BJ (cell line): ENCODE data around the gene ATP10B. TPM values are rescaled to one million over a fixed set of nuclear protein-coding genes. Genes with fewer than 3 reads are reported as not detected.

Experiments used
- CTCF ChIA-PET: fragments of 350-600 bp; formaldehyde crosslinking; extraction: SDS; loops from one replicate; lab custom pipeline; 2021; ENCODE audit warnings: antibody characterized with exemption, inconsistent platforms; lab: Yijun Ruan, JAX
- POLR2A ChIA-PET: fragments of 300-600 bp; sonication (Branson Sonifier 250); formaldehyde crosslinking; extraction: SDS; loops from one replicate; lab custom pipeline; 2021; ENCODE audit warnings: antibody characterized with exemption; lab: Charles Lee
- DNase-seq: peaks from one replicate; pipeline ENCODE4 v3.0.0-alpha.2; 2011; ENCODE audit warnings: low read depth
- H3K27me3 ChIP-seq: 2 replicates; pipeline ENCODE4 v1.6.0; 2011; ENCODE audit warnings: low read length; ENCODE audit not compliant: control insufficient read depth, insufficient read depth
- H3K36me3 ChIP-seq: 2 replicates; pipeline ENCODE4 v1.5.1; 2011; ENCODE audit warnings: low read length; ENCODE audit not compliant: control insufficient read depth, insufficient read depth
- H3K4me3 ChIP-seq: 2 replicates; pipeline ENCODE4 v1.5.1; 2011; ENCODE audit warnings: low read depth, mild to moderate bottlenecking, control low read depth, low read length
- CTCF ChIP-seq: IDR thresholded peaks from 2 replicates; pipeline ENCODE4 v1.5.1; 2011; ENCODE audit warnings: low read depth, mild to moderate bottlenecking, control low read depth, inconsistent platforms, low read length, moderate library complexity; ENCODE audit not compliant: insufficient read depth
- polyA plus RNA-seq: library from polyadenylated mRNA; depleted of rRNA; stranded (reverse); fragments of >200 nt; gene quantifications from 2 replicates; pipeline ENCODE4 v1.2.3, GENCODE V29; 2011

Gene ATP10B
- polyA plus RNA-seq, 1 experiment: not detected

GRCh38 chr5:160520609-160521391 lies 331.2 kb downstream of the ATP10B start:
- no peak for DNase-seq
- POLR2A ChIA-PET: no interaction called here
- Histone ChIP-seq H3K4me3 (no peak overlapping the region), H3K36me3 (no peaks in the 10 kb centered on the region), H3K27me3 (no peaks in the 10 kb centered on the region)
- TF ChIP-seq CTCF: no peak
- CTCF ChIA-PET: no interaction called here

DNA sequence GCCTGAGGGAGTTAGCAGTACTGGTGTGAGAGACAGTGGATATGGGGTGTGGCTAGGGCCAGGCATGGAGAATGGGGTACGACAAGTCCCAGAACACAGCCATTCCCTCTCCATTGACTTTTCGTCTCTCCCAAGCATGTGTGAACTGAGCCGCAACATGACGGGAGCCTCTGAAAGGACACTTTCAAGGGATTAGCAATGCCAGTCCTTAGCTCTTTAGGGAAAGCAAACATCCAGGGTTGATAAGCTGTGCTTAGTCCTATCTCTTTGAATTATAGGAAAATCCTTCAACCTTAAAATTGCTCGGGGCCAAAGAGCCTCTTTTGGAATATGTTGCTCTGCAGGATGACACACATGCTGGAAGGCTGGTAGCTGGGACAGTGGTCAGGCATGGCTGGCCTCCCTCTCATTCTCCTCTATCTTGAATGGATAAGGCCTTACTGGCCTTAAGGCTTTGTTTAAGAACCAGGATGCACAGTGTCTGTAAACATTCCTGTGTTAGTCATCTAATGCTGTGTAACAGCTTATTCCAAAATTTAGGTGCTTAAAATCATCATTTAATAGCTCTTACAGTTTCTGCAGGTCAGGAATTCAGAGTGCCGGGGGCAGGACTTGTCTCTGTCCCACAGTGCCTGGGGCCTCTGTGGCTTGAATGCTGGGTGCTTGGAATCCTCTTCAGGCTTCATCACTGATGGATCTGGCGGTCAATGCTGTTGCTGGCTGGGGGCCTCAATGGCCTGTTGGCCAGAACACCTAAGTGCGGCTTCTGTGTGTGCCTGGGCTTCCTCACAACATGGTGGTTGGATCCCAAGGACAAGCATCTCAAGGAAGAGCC lies 335.1 kb downstream of the ATP10B start:
- no peak for TF ChIP-seq CTCF
- POLR2A ChIA-PET: no interaction called here
- Histone ChIP-seq H3K27me3 (no peaks in the 10 kb centered on the region), H3K4me3 (no peak overlapping the region), H3K36me3 (no peaks in the 10 kb centered on the region)
- DNase-seq: no peak
- CTCF ChIA-PET: interaction anchor here (1.2 kb wide), 1 partner anchor 9 kb away, joined by 6 read pairs; no protein-coding TSS in a partner anchor

GRCh38 chr5:160514866-160515265 lies 337.1 kb downstream of the ATP10B start:
- Histone ChIP-seq H3K4me3 (no peak overlapping the region), H3K27me3 (no peaks in the 10 kb centered on the region; the same call in 1 of the 2 replicates), H3K36me3 (no peaks in the 10 kb centered on the region)
- CTCF ChIA-PET: no interaction called here
- POLR2A ChIA-PET: no interaction called here
- TF ChIP-seq CTCF: no peak
- no peak for DNase-seq

GRCh38 chr5:160514191-160514590 lies 337.8 kb downstream of the ATP10B start:
- Histone ChIP-seq H3K36me3 (no peaks in the 10 kb centered on the region), H3K27me3 (no peaks in the 10 kb centered on the region; the same call in 1 of the 2 replicates), H3K4me3 (no peak overlapping the region)
- TF ChIP-seq CTCF: no peak
- ChIA-PET POLR2A (no interaction called here), CTCF (no interaction called here)
- no peak for DNase-seq

GRCh38 chr5:160513485-160513884 lies 338.5 kb downstream of the ATP10B start:
- POLR2A ChIA-PET: no interaction called here

More at GRCh38 chr5:160513485-160513884, 338.5 kb downstream of the ATP10B start:
- no peak for TF ChIP-seq CTCF
- CTCF ChIA-PET: no interaction called here
- no peak overlapping the region for H3K4me3 ChIP-seq
- no peak for DNase-seq
- H3K27me3 ChIP-seq: no peaks in the 10 kb centered on the region; the same call in 1 of the 2 replicates
- no peaks in the 10 kb centered on the region for H3K36me3 ChIP-seq
